ENCODE measurements around the gene GDPD5.

GDPD5 gene
- 6.7 to 35.8 (median 34.3) reads per million in 3 experiments for total RNA-seq

- peak; percentile 91 for DNase-seq
Observed at GRCh38 chr11:75525433-75526191, at the start of gene GDPD5. Gene GDPD5, minus strand, starts transcription at chr11:75525941. Its CDS starts 48,206 bp downstream, at chr11:75477735.

GRCh38 chr11:75574698-75575602 is 49.2 kb upstream of the GDPD5 start:
- DNase-seq: no peak

DNA sequence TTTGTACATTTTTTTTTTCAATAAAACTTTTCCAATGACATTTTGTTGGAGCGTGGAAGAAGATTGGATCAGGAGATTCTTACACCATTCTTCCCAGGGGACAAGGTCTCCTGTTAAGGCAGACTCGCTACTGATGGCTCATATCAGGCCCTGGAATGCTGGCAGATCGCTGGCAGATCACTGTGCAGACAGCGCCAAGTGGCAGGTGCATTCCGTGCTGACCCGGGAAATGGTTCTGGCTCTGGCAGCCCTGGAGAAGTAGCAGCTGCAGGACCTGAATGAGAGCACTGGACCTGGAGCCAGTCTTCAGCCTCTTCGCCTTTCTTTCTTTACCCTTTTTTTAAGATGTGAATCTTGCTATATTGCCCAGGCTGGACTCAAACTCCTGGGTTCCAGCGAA is 47.0 kb upstream of the GDPD5 start:
- no peak for DNase-seq

DNA sequence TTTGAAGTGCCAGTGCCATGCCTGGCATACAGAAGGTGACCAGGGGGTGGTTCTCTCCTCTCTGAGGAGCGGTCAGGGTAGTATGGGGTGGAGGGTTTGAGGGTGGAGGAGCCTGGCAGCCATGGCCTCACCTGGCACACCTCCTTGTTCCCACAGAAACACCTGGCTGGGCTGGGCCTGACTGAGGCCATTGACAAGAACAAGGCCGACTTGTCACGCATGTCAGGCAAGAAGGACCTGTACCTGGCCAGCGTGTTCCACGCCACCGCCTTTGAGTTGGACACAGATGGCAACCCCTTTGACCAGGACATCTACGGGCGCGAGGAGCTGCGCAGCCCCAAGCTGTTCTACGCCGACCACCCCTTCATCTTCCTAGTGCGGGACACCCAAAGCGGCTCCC is 45.9 kb upstream of the GDPD5 start:
- no peak for DNase-seq

GRCh38 chr11:75570559-75571139 is 44.9 kb upstream of the GDPD5 start:
- no peak for DNase-seq

DNA sequence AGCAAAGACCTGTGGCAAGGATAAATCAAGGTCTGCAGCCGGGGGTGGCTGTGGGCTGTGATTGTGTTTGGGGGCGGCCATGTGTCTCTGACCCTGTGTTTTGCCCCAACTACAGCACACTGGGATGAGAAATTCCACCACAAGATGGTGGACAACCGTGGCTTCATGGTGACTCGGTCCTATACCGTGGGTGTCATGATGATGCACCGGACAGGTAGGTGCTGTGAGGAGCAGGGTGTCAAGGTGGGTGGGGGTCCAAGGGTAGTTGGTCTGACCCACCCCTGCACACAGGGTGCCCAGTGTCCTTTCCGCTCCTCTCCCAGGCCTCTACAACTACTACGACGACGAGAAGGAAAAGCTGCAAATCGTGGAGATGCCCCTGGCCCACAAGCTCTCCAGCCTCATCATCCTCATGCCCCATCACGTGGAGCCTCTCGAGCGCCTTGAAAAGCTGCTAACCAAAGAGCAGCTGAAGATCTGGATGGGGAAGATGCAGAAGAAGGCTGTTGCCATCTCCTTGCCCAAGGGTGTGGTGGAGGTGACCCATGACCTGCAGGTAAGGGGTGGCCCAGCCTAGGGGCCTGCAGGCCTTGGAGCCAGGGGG is 43.0 kb upstream of the GDPD5 start:
- no peak for DNase-seq

- no peak for DNase-seq
Observed at GRCh38 chr11:75567971-75568370, 42.2 kb upstream of the GDPD5 start.

DNA sequence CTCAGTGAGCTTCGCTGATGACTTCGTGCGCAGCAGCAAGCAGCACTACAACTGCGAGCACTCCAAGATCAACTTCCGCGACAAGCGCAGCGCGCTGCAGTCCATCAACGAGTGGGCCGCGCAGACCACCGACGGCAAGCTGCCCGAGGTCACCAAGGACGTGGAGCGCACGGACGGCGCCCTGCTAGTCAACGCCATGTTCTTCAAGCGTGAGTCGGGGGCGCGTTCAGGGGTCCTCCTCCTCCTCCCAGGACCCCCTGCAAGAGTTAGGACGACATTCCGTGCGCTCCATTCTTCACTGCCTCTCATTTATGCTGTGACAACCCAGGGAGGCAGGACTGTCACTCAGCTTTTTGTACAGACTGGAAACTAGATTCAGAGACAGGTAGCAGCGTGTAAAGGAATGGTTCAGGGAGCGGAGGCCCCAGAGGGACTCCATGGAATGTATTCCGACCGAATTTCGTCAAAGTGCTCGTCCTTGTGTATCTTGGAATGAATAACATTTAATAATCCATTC is 41.1 kb upstream of the GDPD5 start:
- no peak for DNase-seq

DNA sequence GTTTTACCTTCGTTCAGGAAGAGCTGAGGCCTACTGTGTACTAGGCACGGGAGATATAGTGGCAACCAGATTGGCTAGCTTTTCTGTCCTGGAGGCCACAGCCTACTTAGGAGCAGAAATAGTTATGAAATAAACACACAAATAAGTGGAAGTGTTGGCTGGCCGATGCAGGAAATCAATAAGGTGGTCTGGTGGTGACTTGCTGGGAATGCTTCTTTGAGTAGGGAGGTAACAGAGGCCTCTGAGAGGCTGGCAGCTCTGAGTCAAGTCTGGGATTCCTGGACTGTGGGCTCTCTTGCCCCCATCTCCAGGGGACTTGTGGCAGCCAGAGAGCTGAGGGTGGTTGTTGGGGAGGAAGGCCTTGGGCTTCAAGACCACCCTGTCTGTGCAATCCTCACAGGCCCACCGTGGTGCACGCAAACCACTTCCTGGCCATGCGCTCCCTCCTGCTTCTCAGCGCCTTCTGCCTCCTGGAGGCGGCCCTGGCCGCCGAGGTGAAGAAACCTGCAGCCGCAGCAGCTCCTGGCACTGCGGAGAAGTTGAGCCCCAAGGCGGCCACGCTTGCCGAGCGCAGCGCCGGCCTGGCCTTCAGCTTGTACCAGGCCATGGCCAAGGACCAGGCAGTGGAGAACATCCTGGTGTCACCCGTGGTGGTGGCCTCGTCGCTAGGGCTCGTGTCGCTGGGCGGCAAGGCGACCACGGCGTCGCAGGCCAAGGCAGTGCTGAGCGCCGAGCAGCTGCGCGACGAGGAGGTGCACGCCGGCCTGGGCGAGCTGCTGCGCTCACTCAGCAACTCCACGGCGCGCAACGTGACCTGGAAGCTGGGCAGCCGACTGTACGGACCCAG is 40.4 kb upstream of the GDPD5 start:
- DNase-seq: no peak

DNA sequence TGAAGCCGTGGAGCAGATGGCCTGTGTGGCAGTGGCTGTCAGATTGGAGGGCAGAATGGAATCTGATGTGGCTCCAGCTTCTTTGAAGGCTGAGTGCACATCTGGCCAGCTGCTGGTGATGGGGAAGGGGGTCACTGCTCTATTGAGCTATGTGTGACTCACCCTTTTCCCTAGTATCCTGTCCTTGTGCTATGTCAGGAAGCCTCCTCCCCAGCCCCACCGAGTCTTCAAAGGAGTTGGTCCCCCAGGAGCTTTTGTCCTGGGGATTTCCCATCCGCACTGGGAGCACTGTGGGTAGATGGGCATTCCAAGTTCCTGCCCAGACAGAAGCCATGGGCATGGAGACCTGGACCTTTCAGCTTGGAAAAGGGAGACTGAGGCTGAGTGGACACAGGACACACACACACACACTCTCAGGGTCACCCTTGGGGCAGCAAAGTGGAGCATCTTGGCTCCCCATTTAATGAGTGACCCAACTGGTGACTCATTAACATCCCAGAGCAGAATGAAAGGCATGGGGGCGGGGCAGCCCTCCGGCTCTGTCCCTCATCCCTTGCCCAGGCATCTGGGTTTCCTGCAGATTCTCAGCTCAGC is 39.6 kb upstream of the GDPD5 start:
- DNase-seq: no peak

GRCh38 chr11:75563978-75564552 is 38.3 kb upstream of the GDPD5 start:
- no peak for DNase-seq

GRCh38 chr11:75563501-75563977 is 37.8 kb upstream of the GDPD5 start:
- no peak for DNase-seq

- DNase-seq: no peak
Observed at GRCh38 chr11:75562836-75563484, 37.2 kb upstream of the GDPD5 start.

DNA sequence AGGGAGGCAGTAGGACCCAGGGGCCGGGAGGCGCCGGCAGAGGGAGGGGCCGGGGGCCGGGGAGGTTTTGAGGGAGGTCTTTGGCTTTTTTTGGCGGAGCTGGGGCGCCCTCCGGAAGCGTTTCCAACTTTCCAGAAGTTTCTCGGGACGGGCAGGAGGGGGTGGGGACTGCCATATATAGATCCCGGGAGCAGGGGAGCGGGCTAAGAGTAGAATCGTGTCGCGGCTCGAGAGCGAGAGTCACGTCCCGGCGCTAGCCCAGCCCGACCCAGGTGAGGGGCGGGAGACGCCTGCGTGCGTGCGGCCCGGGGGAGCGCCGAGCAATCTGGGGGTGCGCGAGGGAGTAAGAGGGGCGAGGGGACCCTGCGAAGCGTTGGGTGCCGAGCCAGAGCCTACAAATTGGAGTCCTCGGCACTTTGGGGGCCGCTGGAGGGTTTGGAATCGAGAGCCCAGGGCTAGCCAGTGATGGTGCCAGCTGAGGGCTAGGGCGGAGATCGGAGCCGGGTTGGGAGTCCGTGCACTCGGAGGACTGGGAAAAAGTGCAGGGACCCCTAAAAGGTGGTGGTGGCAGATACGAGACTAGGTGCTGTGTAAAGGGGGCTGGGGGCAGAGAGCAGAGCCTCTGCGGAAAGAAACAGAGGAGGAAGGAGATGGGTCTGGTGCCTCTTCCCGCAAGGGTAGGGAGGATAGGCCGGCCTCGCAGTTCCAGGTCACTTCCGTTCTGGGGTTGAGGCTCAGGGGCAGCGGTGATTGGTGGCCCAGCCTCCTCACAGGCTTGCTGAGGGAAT is 36.5 kb upstream of the GDPD5 start, which contains the start of gene SERPINH1:
SERPINH1 (plus strand) TSS at position 206 of the 788 bp plus-strand sequence. CDS start 4,097 bp downstream, outside the sequence.
- DNase-seq: peak; percentile 51

DNA sequence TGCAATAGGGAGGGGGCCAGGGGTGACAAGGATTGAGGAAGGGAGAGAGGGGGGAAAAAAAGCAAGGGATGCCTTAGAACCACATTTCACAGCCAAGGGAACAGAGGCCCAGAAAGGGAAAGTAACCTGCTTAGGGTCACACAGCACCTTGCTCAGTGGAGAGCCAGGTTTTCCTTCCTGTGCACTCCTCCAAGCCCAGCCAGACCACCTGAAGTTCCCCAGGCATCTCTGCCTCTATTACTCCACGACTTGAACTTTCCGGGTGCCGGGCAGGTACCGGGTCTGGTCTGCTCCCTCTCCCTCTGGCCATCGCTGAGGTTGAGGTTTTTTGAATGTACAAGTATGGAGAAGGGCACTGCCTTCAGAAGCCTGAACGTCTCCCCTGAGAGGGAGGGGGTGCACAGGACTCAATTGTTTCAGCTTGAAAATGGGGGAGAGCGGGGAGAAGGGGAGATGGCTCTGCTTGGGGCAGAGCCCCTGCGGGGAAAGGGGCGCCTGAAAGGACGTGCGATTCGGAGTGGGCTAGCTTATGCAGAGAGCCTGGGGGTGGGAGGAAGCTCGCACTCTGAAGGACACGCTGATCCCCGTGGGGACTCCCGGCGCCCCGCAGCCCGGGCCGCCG is 35.8 kb upstream of the GDPD5 start:
- DNase-seq: no peak

DNA sequence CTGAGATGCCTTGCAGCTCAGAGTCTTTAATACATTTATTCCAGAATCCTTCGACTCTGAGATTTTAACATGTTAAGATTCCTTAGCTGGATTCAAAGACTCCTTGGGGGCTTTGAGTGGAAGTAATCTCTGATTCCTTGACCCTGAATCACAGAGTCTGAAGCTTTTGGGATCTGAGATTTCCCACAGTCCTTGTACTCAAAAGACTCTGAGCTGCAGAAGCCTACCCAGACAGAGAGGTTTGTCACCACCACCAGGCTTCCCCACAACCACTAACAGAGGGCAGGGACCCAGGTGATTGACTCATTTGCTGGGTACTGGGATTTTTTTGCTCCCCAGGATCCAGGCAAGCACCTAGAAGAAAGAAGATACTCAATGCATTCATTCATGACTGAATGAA is 34.9 kb upstream of the GDPD5 start:
- DNase-seq: no peak

- no peak for DNase-seq
Observed at GRCh38 chr11:75558939-75559843, 33.5 kb upstream of the GDPD5 start.
